Urothelium cell line (cell line): ENCODE results near the gene WDR88.
"Not testable (repeated sequence)": the region's sequence is repeated elsewhere in the genome, so short reads cannot be mapped to it uniquely, and the experiment has no call there.

Source experiments
- DNase-seq: peaks from one replicate; pipeline ENCODE4 v3.0.0; 2011; ENCODE audit warnings: low spot score, mixed read lengths
- FAIRE-seq: peaks from 2 replicates; lab custom pipeline; 2011; peaks lifted over from hg19 to GRCh38; lab: Jason Lieb, UNC

WDR88 gene

DNA sequence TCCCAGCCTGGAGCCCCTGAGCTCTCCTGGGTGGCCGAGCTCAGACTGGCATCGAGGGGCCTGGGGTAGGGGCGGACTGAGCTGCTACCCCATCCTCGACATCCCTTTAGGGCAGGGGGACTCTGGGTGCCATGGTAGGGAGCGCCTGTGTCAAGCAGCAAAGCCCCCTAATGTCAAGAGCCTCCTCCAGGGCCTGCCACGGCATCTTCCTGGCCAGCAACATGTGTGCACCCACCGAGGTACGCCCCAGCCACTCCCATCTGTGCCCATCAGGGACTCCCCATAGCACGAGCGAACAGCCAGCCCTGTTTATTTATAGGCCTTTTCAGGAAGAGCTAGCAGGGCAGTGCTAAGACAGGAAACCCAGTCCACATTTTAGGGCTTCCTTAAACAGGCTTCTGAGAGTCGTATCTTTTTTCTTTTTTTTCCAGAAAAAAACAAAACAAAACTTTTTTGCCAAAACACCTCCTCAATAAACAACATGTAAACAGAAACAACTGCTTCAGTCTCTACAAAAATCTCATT, 76.5 kb downstream of the WDR88 start:
- FAIRE-seq (no peak), DNase-seq (no peak)

DNA sequence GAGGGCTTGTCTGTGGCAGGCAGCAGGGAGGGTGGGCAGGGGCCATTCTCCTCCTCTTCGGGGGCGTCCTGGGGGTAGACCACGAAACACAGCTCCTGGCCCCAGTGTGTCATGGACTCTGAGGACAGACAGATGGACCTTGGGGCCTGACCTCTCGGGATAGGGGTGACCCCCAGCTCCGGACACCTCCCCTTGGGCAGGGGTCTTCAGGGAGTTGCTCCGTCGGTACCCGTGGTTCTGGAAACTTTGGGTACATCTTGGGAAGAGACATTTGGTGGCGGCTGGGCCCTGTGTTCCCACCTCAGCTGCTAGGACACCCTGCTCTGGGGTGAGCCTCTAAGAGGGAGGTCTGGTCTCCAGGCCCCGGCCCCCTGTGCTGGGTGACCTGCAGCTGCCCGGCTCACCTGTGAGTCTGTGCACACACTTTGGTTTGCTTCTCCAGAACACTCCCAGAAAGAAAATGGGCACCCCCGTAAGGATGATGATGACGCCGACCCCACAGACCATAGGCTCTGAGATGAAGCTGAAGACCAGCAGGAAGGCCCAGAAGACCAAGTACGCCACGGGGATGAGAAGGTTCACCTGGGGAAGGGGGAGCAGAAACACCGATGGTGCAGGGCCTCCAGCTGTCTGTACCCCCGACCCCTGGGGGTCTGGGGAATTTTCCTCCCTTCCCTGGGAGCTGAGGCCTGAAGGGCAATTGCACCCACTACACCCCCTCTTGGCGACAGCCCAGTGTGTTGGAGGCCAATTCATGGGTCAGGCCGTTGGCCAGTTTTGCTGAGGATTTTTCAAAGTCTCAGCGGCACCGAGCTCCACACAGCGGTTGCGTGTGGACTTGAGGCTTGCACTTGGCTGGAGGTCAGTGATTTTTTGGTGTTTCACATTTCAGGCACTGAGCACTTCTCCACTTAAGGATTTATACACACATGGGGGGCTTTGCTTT, 77.3 kb downstream of the WDR88 start:
- DNase-seq = no peak
- no peak for FAIRE-seq

DNA sequence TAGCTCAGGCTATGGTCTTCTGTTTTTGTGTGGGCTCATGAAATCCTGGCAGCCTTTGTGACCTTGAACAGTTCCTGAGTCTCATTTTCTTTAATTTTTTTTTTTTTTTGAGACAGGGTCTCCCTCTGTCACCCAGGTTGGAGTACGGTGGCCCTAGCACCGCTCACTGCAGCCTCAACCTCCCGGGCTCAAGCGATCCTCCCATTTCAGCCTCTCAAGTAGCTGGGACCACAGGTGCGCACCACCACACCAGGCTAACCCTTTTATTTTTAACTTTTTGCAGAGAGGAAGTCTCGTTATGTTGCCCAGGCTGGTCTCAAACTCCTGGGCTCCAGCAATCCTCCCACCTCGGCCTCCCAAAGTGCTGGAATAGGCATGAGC, 77.9 kb downstream of the WDR88 start:
- DNase-seq, FAIRE-seq: not testable (repeated sequence)

DNA sequence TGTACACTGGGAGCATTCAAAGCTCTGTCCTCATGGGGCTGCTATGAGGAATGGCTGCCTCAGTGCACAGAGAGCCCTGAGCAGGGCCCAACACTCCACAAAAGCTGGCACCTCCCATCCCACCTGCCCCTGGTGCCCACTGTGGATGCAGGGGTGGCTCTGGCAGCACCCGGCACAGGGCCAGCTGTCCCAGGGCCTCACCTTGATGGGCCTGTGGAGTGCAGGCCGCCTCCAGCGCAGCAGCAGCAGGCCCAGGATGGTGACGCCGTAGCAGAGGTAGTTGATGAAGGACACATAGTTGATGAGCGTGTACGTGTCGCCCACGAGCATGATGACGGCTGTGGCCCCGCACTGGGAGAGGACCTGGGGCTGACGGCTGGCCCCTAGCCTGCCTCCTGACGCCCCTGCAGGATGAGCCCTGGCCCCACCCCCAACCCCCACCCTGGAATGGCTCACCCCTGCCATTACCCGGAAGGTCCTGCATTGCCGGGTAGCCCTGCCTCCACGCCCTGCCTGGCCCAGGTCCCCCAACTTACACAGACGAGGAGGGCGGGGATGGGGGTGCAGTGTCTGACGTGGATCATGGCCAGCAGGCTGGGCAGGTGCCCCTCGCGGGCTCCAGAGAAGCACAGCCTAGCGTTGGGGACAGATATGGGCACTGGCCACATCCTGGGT, 78.5 kb downstream of the WDR88 start:
- FAIRE-seq = no peak
- no peak for DNase-seq

DNA sequence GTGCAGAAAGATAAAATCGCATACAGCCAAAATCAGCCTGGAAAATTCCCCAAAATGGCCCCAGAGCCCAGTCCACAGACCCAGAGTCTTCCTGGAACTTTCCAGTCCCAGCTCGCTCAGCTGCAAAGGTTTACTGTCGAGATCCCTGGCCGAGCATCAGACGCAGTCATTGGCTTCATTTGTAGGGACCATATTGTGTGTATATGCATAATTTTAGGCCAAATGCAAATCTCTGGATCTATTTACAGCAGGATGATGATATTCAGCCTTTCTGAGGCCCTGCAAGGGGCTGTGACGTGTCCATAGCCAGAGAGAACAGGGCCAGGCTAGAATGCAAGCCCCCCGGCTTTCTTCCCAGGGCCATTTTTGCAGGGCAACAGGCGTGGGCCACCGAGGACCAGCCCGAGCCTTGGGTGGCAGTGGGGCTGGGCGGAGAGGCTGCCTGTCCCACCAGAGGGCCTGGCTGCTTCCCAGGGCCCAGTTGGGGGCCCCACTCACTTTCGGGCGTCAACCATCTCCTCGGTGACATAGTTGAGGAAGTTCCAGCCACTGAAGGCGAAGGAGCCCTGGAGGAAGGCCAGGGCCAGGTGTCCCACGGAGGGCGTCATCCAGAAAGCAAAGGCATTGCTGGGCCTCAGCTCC, 80.0 kb downstream of the WDR88 start:
- DNase-seq = no peak
- no peak for FAIRE-seq

DNA sequence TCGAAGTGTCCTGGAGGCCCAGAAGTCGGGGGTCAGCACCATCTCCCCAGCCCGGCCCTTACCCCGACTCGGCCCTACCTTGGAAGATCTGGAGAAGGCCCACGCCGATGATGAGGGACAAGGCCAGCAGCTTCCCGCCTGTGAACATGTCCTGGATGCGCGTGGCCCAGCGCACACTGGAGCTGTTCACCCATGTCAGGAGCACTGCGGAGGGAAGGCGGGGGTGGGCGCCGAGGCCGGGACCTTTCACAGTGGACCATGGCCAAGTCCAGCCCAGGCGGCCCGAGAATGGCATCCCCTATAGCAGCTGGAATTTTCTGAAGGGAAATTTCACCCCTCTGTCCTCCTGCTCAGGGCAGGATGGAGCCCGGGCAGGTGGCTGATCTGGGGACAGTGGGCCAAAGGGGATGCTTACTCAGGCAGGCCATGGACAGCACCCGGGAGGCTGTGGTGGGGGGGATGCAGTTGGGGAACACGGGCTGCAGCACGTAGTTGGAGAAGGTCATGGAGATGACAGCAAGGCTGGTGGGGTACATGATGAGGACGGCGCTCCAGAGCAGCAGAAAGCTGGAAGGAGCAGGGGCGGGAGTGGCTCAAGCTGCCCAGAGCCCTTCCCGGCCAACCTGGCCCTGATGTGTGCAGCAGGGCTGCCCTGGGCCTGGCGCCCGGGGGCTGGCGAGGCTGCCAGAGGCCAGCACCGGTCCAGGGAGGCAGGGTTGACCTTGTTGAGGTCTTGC, 80.7 kb downstream of the WDR88 start:
- FAIRE-seq (no peak), DNase-seq (no peak)

DNA sequence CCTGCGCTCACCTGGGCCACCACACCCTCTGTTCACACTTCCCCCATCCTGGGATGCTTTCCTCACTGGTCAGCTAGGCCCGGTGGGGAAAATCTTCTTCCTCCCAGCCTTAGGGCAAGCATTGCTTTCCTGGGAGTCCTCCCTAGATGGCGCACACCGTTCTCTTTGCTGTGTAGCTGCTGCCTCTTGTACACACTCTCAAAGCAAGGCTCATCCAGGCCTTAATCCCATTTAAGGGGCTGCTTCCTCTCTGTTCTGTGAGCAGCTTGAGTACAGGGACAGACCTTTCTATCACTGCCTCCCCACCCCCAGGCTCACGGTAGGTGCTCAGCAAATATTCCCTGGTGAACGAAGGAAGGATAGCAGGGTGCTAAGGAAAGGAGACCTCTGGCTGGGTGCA, 82.7 kb downstream of the WDR88 start:
- FAIRE-seq = no peak

DNA sequence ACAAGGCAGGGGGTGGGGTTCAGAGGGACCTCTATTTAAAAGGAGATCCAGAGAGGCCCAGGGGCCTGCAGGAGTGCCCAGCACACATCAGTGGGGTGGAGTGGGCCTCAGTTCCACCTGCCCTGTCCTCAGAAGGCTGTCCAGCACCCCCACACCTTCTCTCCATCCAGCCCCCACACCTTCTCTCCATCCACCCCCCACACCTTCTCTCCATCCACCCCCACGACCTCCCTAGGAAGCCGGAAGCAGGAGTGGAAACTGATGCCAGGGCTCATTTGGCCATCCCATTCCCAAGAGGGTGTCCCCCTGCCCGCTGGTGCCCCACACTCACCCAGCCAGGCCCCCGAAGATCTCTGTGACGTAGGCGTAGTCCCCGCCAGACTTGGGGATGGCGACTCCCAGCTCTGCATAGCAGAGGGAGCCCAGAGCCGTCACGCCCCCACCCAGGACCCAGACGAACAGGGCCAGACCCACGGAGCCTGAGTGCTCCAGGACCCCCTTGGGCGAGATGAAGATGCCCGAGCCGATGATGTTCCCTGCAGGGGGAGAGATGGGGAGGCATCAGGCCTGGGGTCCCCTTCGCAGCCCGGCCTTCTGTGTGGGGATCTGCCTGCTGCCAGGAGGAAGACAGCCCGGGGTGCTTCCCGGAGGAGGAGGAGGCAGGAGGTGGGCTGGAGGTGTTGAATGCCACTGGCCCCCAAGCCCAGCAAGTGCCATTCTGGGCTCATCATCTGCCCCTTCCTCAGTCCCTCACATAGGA, 83.7 kb downstream of the WDR88 start:
- no peak for DNase-seq
- no peak for FAIRE-seq

More for the DNA sequence above, 82.7 kb downstream of the WDR88 start:
- DNase-seq = peak; percentile 35

DNA sequence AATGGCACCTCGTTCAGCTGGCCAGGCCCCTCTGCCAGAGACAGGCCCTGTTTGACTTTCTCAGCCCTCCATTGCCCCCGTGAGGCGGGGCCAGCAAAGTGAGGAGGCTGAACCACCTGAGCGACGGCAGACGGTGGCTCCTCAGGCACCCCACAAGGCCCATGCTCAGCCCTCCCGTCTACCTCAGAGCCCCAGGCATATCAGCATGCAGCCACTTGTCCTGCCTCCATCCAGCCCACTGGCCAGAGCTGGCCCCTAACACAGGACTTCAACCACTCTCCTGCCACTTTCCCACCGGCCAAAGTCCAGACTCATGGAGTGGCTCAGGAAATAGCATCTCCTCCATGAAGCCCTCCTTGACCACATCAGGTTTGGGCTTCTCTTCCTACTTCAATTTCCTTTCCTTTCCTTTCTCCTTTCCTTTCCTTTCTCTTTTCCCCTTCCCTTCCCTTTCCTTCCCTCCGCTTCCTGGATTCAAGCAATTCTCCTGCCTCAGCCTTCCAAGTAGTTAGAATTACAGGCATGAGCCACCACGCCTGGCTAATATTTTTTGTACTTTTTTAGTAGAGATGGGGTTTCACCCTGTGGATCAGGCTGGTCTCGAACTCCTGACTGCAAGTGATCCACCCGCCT, 84.4 kb downstream of the WDR88 start:
- DNase-seq (no peak), FAIRE-seq (no peak)

DNA sequence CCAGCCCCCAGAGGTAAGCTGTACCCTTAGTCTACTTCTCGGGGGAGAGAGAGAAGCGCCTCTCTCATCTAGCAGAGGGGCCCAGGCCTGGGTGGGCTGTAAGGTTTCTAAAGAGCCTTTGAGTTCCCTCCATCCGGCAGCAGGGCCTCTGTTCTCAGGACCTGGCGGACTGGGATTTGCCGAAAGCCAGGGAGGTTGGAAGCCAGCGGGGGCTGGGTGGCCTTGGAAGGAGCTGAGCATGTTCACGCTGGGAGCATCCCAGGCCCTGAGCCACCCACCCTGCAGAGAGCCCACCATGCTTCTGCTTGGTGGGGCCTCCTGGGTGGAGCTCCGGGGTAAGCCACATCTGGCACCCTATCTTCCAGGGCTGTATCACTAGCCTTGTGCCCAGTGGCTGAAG, 86.0 kb downstream of the WDR88 start:
- no peak for FAIRE-seq
- DNase-seq = no peak

DNA sequence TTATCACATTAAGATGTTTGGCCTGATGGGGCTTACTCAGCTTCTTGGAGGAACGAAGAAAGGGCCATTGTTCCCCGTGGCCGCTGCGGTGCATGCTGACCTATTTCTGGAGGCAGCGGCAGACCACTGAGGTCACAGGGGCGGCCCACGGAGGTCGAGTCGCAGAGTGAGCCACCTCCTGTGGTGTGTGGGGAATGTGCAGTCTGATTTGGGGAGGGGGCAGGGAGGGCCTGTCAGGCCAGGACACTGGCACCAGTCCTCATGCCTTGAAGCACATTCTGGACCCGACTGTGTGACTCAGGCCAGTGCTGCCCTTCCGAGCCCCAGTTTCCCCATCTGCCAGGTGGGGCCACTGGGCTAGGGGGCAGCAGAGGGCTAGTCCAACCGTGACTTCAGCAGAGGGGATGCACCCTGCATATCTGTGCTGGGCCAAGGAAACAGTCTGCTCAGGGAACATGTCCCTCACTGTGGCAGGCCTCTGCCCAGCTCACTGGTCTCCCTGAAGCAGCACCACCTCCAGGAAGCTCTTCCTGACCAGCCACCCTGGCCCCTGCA, 87.4 kb downstream of the WDR88 start:
- peak; percentile 83 for FAIRE-seq
- DNase-seq = peak; percentile 88

DNA sequence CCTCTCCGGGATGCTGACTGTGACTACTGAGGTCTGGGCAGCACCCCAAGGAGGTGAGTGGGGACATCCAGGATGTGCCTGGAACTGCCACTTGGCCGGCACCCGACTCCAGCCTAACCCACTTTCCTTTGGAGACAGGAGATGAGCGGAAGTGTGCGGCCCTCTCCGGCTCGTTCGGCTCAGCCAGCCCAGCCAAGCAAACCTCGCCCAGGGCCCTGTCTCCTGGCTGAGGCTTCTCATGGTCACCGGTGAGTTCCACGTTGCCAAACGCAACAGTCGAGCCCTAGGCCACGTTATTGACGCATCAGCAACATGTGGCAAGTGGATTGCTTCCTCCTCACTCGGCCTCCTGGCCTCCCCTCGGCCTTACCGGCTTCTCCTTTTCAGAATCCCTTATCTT, 88.2 kb downstream of the WDR88 start:
- DNase-seq = no peak
- no peak for FAIRE-seq

DNA sequence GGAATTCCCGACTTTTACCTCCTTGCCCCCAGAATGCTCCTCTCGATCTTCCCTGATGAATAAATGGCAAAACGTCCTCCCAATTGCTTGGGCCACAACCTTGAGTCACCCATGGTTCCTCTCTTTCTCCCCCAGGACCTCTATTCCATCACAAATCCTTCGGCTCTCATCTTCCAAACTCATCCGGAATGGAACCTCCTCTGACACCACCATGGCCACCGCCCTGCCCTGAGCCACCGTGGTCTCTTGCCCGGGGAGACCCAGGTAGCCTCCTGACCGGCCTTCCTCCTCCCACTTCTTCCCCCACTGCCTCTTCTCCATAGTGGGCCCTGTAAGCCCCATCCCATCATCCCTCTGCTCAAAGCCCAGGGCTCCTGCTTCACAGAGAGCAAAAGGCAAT, 88.8 kb downstream of the WDR88 start:
- FAIRE-seq (no peak), DNase-seq (no peak)

DNA sequence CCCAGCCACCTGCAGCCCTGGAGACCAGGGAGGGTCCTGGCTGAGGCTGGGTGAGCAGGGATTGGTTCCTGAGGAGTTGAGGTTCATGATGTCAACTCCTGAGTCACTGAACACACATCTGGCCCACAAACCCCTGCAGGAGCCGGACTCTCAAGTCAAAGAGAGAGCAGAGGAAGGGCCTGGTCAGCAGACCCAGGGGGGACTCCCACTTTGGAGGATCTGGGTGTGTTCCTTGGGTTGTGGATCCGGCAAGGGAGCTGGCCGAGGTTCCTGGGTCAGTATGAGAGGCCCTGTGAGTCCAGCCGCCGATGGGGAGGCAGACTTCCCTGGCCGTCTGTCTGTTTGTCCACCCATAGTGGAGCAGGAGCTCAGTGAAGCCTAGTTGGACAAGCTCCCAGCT, 89.7 kb downstream of the WDR88 start:
- FAIRE-seq = no peak
- DNase-seq = peak; percentile 32

DNA sequence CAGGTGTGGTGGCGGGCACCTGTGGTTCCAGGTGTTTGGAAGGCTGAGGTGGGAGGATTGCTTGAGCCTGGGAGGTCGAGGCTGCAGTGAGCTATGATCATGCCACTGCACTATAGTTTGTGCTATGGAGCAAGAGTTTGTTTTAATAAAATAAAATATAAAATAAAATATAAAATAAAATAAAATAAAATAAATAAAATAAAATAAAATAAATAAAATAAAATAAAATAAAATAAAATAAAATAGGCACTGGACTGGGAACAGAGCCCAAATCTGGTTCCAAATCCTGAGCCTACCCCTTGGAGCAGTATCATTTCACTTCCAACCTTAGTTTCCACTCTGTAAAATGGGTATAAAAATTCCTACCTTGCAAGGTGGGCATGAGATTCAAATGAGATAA, 90.3 kb downstream of the WDR88 start:
- DNase-seq, FAIRE-seq: not testable (repeated sequence)

DNA sequence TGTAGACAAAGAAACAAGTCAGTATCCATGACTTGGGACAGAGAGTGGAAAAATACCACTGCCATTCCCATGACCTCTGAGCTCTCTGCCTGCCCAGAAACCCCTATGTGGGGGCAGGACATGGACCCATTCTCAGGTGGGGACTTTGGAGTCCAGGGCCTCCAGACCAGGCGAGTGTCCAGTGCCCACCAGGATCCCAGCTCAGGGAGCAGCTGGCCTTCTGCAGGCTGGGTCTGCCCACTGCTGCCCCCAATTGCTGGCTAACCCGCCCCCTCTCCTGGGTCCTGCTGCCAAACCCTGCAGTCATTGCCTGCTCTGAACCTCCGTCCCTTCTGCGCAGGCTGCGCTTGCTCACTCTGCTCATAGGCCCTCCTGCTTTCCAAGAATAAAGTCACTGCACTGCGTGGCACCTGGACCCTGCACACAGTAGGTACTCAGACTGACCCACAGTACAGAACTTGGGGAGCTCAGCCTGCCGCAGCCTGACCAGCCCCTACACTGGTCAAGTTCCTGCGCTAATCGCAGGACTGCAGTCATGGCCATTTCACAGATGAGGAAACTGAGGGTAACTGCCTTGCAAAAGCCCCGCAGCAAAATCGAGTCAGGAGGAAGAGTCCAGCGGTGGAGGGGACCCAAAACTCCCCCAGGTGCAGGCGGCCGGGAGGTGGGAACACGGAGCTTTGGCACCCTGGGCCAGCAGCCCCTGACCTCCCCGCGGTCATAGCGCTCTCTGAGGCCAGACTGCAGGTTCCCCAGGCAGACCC, 93.0 kb downstream of the WDR88 start:
- FAIRE-seq (no peak), DNase-seq (no peak)
